Adrenal gland (tissue), 5 donors: ENCODE data around the gene TMEM45B.

Experiments
- CTCF ChIP-seq, 6 experiments: fragments of 450-650 bp in 4 of 6; fragments of 200-600 bp in 2 of 6; sonication (generic) in 1 of 6; IDR thresholded peaks; 1 replicate in 5 of 6; 2 replicates in 1 of 6; pipeline versions ENCODE4 v1.5.1 to v1.8.0; 2016 to 2021; ENCODE audit warnings: antibody characterized with exemption in 6 of 6, mild to moderate bottlenecking in 2 of 6, moderate library complexity in 1 of 6
- POLR2A ChIP-seq, 2 donors: fragments of 450-650 bp; IDR thresholded peaks; one replicate each; pipeline ENCODE4 v1.6.1; 2017; ENCODE audit warnings: antibody characterized with exemption in 2 of 2, mild to moderate bottlenecking in 2 of 2, moderate library complexity in 1 of 2
- donor health status: DM: no; HTN: no; CAD: no.

GRCh38 chr11:129865701-129866100 lies 50.1 kb downstream of the TMEM45B start:
- TF ChIP-seq CTCF (IDR thresholded peaks at IDR 0.05) (no peak), POLR2A (IDR thresholded peaks at IDR 0.05) (no peak)
